CD4-positive, alpha-beta T cell treated with Interleukin-17A for 1 hour (primary cell): Measurements from ENCODE around the gene DLG1.
"Not testable (repeated sequence)": the region's sequence is repeated elsewhere in the genome, so short reads cannot be mapped to it uniquely, and the experiment has no call there.

Source experiments
- DNase-seq: peaks from one replicate; pipeline ENCODE4 v3.0.0-alpha.2; 2020

Gene DLG1

GRCh38 chr3:197205265-197205664 is 93.1 kb downstream of the DLG1 start:
- no peak for DNase-seq

GRCh38 chr3:197204736-197205135 is 93.7 kb downstream of the DLG1 start:
- no peak for DNase-seq

GRCh38 chr3:197203714-197204146 is 94.7 kb downstream of the DLG1 start:
- DNase-seq: no peak

GRCh38 chr3:197202694-197203093 is 95.7 kb downstream of the DLG1 start:
- no peak for DNase-seq

- DNase-seq: no peak
Measured at GRCh38 chr3:197201791-197202452, 96.5 kb downstream of the DLG1 start.

- not testable (repeated sequence) for DNase-seq
Measured at GRCh38 chr3:197200856-197201255, 97.6 kb downstream of the DLG1 start.

- no peak for DNase-seq
Measured at GRCh38 chr3:197197334-197197733, 101.1 kb downstream of the DLG1 start.

GRCh38 chr3:197196192-197196591 is 102.2 kb downstream of the DLG1 start:
- DNase-seq: no peak

GRCh38 chr3:197195326-197195725 is 103.1 kb downstream of the DLG1 start:
- no peak for DNase-seq

- not testable (repeated sequence) for DNase-seq
Measured at GRCh38 chr3:197193759-197194158, 104.7 kb downstream of the DLG1 start.

- no peak for DNase-seq
Measured at GRCh38 chr3:197191897-197192296, 106.5 kb downstream of the DLG1 start.

- DNase-seq: no peak
Measured at GRCh38 chr3:197189623-197190022, 108.8 kb downstream of the DLG1 start.

GRCh38 chr3:197188963-197189362 is 109.4 kb downstream of the DLG1 start:
- DNase-seq: no peak

- peak; percentile 67 for DNase-seq
Measured at GRCh38 chr3:197186887-197187588, 111.4 kb downstream of the DLG1 start.

- DNase-seq: no peak
Measured at GRCh38 chr3:197183582-197183981, 114.8 kb downstream of the DLG1 start.

- no peak for DNase-seq
Measured at GRCh38 chr3:197181741-197182140, 116.7 kb downstream of the DLG1 start.

- DNase-seq: no peak
Measured at GRCh38 chr3:197178998-197179397, 119.4 kb downstream of the DLG1 start.

- no peak for DNase-seq
Measured at GRCh38 chr3:197175503-197175902, 122.9 kb downstream of the DLG1 start.

GRCh38 chr3:197174927-197175326 is 123.5 kb downstream of the DLG1 start:
- DNase-seq: no peak

GRCh38 chr3:197173620-197174019 is 124.8 kb downstream of the DLG1 start:
- DNase-seq: no peak

- no peak for DNase-seq
Measured at GRCh38 chr3:197171481-197172067, 126.8 kb downstream of the DLG1 start.

GRCh38 chr3:197169028-197169427 is 129.4 kb downstream of the DLG1 start:
- DNase-seq: no peak

- peak; percentile 41 for DNase-seq
Measured at GRCh38 chr3:197168606-197169005, 129.8 kb downstream of the DLG1 start.

- no peak for DNase-seq
Measured at GRCh38 chr3:197168063-197168462, 130.3 kb downstream of the DLG1 start.
